Measurements from ENCODE around the gene DHX16.

Gene DHX16

GRCh38 chr6:30700340-30700739 is 27.5 kb upstream of the DHX16 start:
- in situ Hi-C loops (cut with HindIII; ENCODE audit: low sequenced_read_pairs): no loop called here

DNA sequence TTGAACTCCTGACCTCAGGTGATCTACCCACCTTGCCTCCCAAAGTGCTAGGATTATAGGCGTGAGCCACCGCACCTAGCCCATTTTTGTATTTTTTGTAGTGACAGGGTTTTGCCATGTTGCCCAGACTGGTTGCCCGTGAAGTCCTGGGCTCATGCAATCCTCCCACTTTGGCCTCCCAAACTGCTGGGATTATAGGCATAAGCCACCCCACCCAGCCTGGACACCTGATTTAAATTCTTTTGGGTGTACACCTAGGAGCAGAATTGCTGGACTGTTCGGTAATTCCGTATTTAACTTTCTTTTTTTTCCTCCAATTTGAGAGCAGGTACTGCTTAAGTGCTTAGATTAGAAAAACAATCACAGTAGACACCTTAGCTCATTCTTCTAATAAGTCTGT is 23.6 kb upstream of the DHX16 start:
- in situ Hi-C loops (cut with HindIII; ENCODE audit: low sequenced_read_pairs): no loop called here

- in situ Hi-C loops (cut with HindIII; ENCODE audit: low sequenced_read_pairs): no loop called here
These were observed 18.5 kb upstream of the DHX16 start for GRCh38 chr6:30691208-30691847.

DNA sequence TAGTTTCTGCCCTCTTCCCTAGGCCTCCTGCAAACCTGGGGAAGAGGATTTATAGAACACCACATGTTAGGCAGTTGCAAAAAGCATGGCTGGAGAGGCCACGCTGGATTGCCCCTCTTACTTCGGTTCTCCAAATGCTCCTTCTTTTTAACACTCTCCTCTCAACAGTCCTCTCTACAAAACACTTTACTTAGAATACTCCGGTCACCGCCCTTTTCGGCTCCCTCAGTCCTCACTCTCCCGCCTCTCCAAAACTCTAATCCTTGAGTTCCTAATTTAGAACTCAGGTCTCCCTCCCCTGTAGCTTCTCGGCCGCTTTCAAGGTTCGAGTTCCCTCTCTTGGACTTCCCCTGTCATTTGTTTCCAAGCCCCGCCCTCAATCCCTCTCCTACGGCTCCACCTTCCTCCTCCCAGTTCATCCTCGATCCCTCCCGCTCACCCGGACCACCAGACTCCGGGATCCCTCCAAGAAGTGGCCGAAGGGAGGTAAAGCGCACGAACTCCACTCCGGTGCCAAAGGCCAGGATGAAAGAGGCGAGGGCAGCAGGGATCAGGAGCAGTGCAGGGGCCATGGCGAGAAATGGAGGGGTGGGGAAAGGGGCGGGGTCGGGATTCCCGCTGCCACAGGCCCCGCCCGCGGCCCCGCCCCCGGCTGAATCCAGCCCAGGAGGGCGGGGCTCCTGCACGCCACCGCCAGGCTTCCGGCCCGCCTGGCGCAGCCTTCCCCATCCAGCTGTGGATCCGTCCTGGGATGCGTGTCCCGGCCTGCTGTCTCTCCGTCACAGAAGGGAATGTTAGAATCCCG is 17.8 kb upstream of the DHX16 start, which contains the start of gene NRM:
Gene NRM, minus strand, starts transcription at position 582 of the 805 bp plus-strand sequence. Its CDS starts 10 bp downstream, at position 572.
- in situ Hi-C loops (cut with HindIII; ENCODE audit: low sequenced_read_pairs): no loop called here

- in situ Hi-C loops (cut with HindIII; ENCODE audit: low sequenced_read_pairs): no loop called here
These were observed 17.2 kb upstream of the DHX16 start for GRCh38 chr6:30689985-30690384.

DNA sequence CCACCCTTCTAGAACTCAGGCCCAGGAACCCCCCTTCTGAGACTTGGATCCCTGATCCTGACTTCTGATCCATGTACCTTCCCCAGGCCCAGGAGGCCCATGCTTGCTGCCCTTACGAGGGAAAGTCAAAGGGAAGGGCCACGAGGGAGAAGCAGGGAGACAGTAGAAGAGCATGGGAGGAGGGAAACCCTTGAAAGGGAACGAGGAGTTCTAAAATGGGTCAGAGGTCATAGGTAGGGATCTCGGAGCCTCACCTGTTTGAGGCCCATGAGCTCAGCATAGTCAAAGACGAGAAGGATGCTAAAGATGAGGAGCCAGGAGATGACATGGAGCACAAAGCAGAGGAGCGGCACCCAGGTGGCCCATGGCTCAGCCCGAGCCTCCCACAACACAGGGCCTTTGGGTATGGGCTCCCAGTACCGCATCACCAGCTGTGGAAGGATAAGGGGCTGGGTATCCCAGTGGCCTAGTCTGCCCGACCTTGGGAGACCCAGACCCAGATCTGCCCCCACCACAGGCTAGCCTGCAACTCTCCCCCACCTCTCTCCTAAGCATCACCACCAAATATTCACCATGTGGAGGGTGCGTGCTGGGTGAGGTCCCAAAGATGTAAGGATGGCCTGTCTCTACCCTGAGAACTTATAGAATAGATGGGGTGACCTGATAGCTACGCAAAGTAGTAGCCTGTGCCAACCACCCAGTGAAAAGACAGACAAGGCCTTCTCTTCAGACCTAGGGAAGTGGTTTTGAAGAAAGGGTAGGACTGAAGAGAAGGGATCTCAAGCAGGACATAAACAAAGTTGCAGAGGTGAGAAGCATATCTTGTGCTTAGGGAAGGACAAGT is 16.4 kb upstream of the DHX16 start:
- in situ Hi-C loops (cut with HindIII; ENCODE audit: low sequenced_read_pairs): no loop called here

- in situ Hi-C loops (cut with HindIII; ENCODE audit: low sequenced_read_pairs): no loop called here
These were observed 15.8 kb upstream of the DHX16 start for GRCh38 chr6:30688569-30688968.

GRCh38 chr6:30687659-30688431 is 15.0 kb upstream of the DHX16 start:
- in situ Hi-C loops (cut with HindIII; ENCODE audit: low sequenced_read_pairs): no loop called here

- in situ Hi-C loops (cut with HindIII; ENCODE audit: low sequenced_read_pairs): no loop called here
These were observed 14.3 kb upstream of the DHX16 start for GRCh38 chr6:30686908-30687658.

DNA sequence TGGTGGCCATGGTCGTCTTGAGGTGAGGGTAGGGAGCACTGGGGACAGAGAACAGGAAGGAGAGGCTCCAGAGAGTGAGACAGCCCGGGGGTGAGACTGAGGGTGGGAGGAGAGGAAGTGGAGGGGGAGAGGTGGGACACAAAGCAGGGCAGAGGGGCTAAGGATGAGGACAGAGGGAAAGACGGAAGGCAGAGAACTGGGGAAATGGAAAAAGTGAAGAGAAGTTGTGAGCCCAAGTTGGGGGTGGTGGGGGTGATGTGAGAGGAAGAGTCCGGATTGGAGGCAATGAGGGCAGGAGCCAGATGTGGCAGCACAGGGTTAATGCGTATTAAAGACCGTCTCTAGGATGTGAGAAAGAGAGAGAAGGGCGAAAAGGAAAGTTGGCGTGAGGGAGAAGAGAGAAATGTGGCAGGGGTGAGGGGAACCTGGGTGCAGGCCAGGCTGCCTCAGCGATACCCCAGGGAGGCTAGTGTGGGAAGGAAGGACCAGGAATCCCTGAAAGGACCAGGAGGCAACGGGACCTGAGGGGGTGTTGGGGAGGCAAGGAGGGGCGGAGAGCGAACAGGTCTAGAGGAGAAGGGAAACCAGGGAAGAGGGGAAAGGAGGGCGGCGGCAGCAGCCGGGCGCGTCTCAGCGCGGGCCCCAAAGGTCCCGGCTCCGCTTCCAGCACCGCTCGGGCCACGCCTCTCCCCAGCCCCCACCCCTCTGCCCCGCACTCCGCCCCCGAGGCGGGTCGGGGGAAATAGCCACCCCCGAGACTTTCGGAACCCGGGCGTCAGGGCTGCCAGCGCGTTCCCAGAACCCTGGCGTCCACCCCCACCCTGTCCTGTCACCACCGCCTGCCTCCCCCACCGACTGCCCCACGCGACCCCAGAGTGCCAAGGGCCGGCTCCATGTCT is 13.5 kb upstream of the DHX16 start, which contains the start of gene PPP1R18:
Gene PPP1R18, minus strand, starts transcription at position 637 of the 899 bp plus-strand sequence. Its CDS starts 627 bp downstream, at position 10.
- in situ Hi-C loops (cut with HindIII; ENCODE audit: low sequenced_read_pairs): no loop called here

- in situ Hi-C loops (cut with HindIII; ENCODE audit: low sequenced_read_pairs): no loop called here
These were observed 12.6 kb upstream of the DHX16 start for GRCh38 chr6:30685157-30686008.

- in situ Hi-C loops (cut with HindIII; ENCODE audit: low sequenced_read_pairs): loop anchor here (5.0 kb wide), 2 partner anchors 33 to 98 kb away; partner anchors contain the start of gene MDC1
These were observed 11.8 kb upstream of the DHX16 start for GRCh38 chr6:30684386-30685156.

GRCh38 chr6:30683980-30684338 is 11.2 kb upstream of the DHX16 start:
- in situ Hi-C loops (cut with HindIII; ENCODE audit: low sequenced_read_pairs): loop anchor here (5.0 kb wide), 2 partner anchors 33 to 98 kb away; partner anchors contain the start of gene MDC1

DNA sequence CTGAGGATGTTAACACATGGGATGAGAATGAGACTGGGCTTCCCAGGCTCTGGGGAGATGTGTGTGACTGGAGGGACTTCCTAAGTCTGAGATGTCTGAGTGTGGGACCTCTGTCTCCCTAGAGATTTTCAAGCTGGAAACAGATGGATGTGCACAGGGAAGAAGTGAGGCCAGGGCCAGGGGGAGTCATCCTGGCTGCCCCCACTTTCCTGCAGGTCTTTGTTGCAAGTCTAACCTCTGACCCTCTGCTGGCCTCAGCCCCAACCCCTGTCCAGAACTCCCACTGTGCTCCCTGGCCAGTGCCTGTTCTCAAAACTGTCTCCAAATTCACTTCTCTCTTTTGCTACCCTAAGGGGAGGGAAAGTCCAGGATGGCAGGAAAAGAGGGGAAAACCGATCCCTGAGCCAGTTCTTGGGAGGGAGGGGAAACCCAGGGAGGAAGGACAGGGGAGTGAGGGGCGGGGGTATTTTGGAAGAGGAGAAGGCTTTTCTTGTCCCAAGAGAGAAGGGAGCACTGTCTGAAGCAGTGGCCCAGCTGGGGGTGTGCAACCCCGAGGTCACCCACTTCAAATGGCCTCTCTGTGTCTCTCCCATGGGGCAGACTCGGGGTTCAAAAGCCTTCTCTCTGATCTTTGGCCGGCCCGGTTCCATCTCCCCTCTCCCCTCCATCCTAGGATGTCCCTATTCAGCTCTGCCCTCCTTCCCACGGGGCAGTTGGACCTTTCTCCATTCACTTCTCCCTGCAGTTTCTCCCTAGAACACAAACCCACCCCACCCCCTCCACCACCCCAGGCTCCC is 10.6 kb upstream of the DHX16 start:
- in situ Hi-C loops (cut with HindIII; ENCODE audit: low sequenced_read_pairs): loop anchor here (5.0 kb wide), 2 partner anchors 34 to 99 kb away; partner anchors contain the start of gene MDC1

DNA sequence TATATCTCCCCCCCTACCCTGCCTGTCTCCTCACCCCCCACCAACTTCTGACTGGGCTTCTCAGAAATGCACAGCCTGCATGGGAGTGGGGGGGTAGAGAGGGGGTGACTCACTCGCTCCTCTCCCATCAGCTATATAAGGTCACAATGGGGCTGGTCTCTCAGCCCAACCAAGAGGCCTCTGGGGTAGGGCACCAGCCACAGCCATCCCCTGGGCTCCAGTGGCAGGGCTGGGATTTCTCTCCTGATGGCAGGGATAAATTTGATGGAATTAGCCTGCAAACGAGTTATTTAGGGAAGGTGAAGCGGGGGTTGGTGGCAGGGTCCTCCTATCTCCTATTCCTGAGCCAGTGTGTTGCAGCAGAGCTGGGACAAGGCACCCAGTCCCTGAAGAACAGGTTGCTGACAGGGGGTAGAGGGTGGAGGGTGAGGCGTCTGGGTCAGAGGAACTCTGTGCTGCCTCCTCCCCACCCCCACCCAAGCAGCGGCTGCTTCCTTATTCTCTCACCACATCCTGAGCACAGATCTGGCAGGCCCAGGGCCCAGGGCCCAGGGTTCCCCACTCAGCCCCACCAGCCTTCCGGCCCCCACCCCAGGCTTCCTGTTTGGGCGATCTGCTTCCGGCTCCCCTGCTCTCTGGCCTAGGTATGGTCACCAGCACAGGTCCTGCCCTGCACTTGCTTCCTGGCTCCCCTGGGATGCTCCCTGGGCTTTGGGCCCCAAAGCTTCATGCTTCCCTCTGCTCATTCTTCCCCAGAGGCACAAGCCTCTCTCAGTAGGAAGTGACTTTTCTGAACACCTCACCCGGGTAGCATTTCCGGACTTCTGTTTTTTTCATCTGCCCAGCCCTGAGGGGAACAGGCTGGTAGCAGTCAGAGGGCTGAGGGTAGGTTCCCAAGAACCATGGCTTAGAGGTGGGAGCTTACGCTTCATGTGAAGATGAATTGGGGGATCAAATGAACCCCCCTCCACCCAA is 9.6 kb upstream of the DHX16 start:
- in situ Hi-C loops (cut with HindIII; ENCODE audit: low sequenced_read_pairs): loop anchor here (5.0 kb wide), 2 partner anchors 35 to 100 kb away; partner anchors contain the start of gene MDC1

Data from endothelial cell of hepatic sinusoid (primary cell).